Measurements from ENCODE around the gene PCDHGA7.
A peak's percentile ranks its signal among the peaks of the same experiment; 100 is the strongest.
"Not testable (repeated sequence)": the region's sequence is repeated elsewhere in the genome, so short reads cannot be mapped to it uniquely, and the experiment has no call there.

Gene PCDHGA7

DNA sequence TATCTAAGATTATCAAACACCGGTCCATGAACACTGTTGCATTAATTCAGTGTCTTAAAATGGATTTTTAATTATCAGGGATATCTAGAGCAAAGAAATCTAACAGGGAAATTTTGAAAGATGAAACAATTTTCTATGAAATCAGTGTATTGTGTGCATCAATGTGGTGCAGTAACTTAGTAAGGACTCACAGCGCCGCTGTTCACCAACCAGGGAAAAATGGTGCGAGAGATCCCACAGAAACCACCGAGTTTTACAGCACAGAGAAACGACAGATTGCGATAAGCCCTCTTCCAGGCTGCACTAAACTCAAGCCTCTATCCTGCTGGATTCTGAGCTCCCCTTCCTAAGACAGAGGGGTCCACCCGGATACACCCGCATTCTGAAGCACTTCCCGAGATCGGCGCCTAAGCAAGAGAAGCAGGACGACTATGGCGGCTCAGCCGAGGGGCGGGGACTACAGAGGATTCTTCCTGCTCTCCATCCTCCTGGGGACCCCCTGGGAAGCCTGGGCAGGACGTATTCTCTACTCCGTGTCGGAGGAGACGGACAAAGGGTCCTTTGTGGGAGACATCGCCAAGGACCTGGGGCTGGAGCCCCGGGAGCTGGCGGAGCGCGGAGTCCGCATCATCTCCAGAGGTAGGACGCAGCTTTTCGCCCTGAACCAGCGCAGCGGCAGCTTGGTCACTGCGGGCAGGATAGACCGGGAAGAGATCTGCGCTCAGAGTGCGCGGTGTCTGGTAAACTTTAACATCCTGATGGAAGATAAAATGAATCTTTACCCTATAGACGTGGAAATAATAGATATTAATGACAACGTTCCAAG lies at the start of gene PCDHGA7:
PCDHGA7 (plus strand) TSS at position 274 of the 826 bp plus-strand sequence; CDS start at position 432, 158 bp downstream.
- DNase-seq (ENCODE audit: low spot score) = no peak

DNA sequence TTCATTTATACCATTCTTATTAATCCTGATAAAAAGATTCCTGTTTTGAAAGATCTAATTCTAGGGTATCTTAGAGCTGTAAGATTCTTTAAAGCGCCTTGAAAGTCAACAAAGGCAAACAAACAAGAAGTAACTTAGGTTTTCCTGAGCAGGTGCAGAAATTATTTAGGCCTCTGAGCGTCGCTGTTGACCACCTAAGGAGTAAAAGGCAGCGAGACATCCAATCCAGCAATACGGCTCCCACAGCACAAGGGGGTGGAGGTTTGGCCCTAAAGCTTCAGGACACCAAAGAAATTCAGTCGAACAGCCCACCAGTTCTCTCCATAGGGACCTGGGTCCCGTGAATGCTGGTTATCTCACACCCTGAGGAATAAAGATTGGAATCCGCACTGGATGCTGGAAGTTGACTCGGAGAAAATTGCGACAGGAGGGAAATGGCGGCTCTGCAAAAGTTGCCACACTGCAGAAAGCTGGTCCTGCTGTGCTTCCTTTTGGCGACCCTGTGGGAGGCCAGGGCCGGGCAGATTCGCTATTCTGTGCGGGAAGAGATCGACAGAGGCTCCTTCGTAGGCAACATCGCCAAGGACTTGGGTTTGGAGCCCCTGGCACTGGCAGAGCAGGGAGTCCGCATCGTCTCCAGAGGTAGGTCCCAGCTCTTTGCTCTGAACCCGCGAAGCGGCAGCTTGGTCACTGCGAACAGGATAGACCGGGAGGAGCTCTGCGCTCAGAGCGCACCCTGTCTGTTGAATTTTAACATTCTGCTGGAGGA lies 43.8 kb upstream of the PCDHGA7 start, which contains the start of gene PCDHGA2:
PCDHGA2 (plus strand) TSS at position 223 of the 769 bp plus-strand sequence.
- DNase-seq (ENCODE audit: low spot score) = no peak

GRCh38 chr5:141340781-141341354 lies 41.7 kb upstream of the PCDHGA7 start:
- not testable (repeated sequence) for DNase-seq (ENCODE audit: low spot score)

DNA sequence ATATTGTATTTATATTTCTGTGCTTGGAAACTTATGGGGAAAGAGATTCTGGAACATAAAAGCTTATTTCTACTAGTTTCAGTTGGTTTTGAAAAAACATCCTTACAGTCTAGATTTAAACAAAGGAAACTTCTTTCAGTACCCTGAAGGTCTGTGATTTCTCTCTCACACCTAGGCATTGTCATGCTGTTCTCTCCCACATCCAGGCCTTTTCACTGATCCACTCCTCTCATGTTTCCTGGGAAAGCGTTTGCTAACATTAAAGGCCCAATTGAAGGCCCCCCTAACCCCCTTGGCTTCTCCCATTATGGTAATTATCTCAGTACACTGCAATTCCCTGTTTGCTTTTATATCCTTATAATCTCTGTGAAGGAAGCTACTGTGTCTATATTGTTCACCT lies 39.8 kb upstream of the PCDHGA7 start:
- no peak for DNase-seq (ENCODE audit: low spot score)

GRCh38 chr5:141343242-141343952 lies 39.1 kb upstream of the PCDHGA7 start, which contains the start of gene PCDHGA3:
PCDHGA3 (plus strand) TSS chr5:141343829; CDS start chr5:141344034, 205 bp downstream.
- DNase-seq (ENCODE audit: low spot score) = no peak

DNA sequence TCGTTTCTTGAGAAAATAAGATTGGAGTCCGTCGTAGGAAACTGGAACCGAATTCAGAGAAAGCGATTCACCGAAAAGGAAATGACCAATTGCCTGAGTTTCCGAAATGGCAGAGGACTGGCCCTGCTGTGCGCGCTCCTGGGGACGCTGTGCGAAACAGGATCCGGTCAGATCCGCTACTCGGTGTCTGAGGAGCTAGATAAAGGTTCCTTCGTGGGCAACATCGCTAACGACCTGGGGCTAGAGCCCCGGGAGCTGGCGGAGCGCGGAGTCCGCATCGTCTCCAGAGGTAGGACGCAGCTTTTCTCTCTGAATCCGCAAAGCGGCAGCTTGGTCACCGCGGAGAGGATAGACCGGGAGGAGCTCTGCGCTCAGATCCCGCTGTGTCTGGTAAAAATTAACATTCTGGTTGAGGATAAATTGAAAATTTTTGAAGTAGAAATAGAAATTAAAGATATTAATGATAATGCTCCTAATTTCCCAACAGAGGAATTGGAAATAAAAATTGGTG lies 38.5 kb upstream of the PCDHGA7 start:
- DNase-seq (ENCODE audit: low spot score) = no peak

GRCh38 chr5:141345327-141345726 lies 37.2 kb upstream of the PCDHGA7 start:
- DNase-seq (ENCODE audit: low spot score) = no peak

GRCh38 chr5:141346017-141346416 lies 36.5 kb upstream of the PCDHGA7 start:
- DNase-seq (ENCODE audit: low spot score) = not testable (repeated sequence)

DNA sequence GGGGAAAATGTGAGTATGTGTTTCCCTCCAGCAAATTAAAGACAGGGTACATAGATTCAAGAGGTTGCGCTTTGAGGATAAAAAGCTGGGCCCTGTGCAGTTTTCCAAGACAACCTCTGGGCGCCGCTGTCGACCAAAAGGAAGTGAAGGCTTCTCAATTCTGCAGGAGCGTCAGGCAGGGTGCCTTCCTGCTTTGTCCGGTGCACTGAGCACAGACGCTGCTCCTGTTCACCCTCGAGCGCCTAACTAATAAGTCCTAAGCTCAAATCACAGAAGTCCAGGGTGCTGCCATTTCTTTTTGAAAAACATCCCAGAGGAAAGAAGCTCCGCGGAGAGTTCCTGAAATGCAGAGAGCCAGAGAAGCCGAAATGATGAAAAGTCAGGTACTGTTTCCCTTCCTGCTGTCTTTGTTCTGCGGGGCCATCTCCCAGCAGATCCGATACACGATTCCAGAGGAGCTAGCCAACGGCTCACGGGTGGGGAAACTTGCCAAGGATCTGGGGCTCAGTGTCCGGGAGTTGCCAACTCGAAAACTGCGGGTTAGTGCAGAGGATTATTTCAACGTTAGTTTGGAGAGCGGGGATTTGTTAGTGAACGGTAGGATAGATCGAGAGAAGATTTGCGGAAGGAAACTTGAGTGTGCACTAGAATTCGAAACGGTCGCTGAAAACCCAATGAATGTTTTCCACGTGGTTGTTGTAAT lies 32.5 kb upstream of the PCDHGA7 start, which contains the start of gene PCDHGB1:
PCDHGB1 (plus strand) TSS at position 183 of the 703 bp plus-strand sequence; CDS start at position 345, 162 bp downstream.
- DNase-seq (ENCODE audit: low spot score) = peak; percentile 21

DNA sequence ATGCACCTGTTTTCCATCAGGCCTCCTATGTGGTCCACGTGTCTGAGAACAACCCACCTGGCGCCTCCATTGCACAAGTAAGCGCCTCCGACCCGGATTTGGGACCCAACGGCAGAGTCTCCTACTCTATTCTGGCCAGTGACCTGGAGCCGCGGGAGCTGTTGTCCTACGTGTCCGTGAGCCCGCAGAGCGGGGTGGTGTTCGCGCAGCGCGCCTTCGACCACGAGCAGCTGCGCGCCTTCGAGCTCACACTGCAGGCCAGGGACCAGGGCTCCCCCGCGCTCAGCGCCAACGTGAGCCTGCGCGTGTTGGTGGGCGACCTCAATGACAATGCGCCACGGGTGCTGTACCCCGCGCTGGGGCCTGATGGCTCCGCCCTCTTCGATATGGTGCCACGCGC lies 31.0 kb upstream of the PCDHGA7 start:
- no peak for DNase-seq (ENCODE audit: low spot score)

- no peak for DNase-seq (ENCODE audit: low spot score)
Measured at GRCh38 chr5:141354900-141355469, 27.6 kb upstream of the PCDHGA7 start, which contains the start of gene PCDHGA4. PCDHGA4 (plus strand) TSS chr5:141355021; CDS start chr5:141355108, 87 bp downstream.

DNA sequence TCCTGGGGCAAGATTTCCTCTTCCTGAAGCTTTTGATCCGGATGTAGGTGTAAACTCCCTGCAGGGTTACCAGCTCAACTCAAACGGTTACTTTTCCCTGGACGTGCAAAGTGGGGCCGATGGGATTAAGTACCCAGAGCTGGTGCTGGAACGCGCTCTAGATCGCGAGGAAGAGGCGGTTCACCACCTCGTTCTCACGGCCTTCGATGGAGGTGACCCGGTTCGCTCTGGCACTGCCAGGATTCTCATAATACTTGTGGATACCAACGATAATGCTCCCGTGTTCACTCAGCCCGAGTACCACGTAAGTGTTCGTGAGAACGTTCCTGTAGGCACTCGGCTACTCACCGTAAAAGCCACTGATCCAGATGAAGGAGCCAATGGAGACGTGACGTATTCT lies 26.9 kb upstream of the PCDHGA7 start:
- DNase-seq (ENCODE audit: low spot score) = no peak

GRCh38 chr5:141356133-141356532 lies 26.4 kb upstream of the PCDHGA7 start:
- DNase-seq (ENCODE audit: low spot score) = no peak

- no peak for DNase-seq (ENCODE audit: low spot score)
Measured at GRCh38 chr5:141356950-141357349, 25.6 kb upstream of the PCDHGA7 start.

GRCh38 chr5:141359790-141360426 lies 22.6 kb upstream of the PCDHGA7 start, which contains the start of gene PCDHGB2:
PCDHGB2 (plus strand) TSS chr5:141359994; CDS start chr5:141360136, 142 bp downstream.
- peak; percentile 31 for DNase-seq (ENCODE audit: low spot score)

GRCh38 chr5:141360685-141361084 lies 21.9 kb upstream of the PCDHGA7 start:
- no peak for DNase-seq (ENCODE audit: low spot score)

- DNase-seq (ENCODE audit: low spot score) = no peak
Measured at GRCh38 chr5:141362719-141363118, 19.8 kb upstream of the PCDHGA7 start.

DNA sequence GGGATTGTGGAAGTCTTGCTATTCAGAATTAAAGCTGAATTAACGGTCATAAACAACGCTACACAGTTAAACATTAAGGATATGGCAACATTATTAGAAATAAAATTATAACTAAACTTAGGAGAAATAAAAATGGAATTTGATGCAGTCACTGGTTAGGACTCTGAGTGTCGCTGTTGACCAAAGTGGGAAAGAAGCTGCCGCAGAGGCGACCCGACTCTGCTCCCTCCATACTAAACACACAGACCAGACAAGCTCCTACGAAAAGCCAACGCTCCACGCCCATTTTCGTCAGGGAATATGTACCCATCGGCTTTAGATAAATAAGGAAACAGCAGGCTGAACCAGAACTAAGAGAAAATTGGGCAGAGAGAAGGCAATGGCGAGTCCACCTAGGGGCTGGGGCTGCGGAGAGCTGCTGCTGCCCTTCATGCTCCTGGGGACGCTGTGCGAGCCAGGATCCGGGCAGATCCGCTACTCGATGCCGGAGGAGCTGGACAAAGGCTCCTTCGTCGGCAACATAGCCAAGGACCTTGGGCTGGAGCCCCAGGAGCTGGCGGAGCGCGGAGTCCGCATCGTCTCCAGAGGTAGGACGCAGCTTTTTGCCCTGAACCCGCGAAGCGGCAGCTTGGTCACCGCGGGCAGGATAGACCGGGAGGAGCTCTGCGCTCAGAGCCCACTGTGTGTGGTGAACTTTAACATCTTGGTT lies 18.4 kb upstream of the PCDHGA7 start, which contains the start of gene PCDHGA5:
PCDHGA5 (plus strand) TSS at position 211 of the 709 bp plus-strand sequence; CDS start at position 380, 169 bp downstream.
- DNase-seq (ENCODE audit: low spot score) = no peak
